Measurements from ENCODE around the gene IL31. TPM values are rescaled to one million over a fixed set of nuclear protein-coding genes. Genes with fewer than 3 reads are reported as not detected.
A peak's percentile ranks its signal among the peaks of the same experiment; 100 is the strongest.

The IL31 gene
- polyA plus RNA-seq, 2 of the 4 experiments (the other 2 are of a cell fraction): not detected

DNA sequence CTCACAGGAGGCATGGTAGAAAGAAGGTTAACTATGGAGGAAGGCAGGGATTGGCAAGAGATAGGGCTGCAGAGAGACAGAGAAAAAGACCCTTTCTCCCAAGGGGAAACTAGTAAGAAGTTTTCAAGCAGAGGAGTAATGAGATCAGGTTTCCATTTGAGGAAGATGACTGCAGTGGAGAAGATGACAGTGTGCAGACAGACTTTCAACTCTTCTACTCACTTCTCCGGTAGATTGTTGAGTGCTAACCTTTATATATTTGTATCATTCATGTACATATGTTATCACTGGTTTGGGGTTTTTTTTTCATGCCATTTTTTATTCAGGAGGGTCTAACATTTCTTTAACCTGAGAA, 23.6 kb upstream of the IL31 start:
- ChIA-PET POLR2A (no interaction called here), CTCF (no interaction called here)
- FAIRE-seq: no peak
- 47% methylated on average over 1 of the region's 1 CpG for WGBS (ENCODE audit: missing lambda C conversion rate)
- H3K27ac ChIP-seq: no peak overlapping the region
- H3K9me3 ChIP-seq: 0 out of 3 replicates have a peak, but pooled peaks cover 9% of the 10 kb centered on the region
- DNase-seq (ENCODE audit: low read depth in 1 of 2, low spot score in 1 of 2): no peak
- no peak overlapping the region for H3K4me2 ChIP-seq
- H3K4me3 ChIP-seq: no peak overlapping the region
- ATAC-seq: no peak
- TF ChIP-seq, protein P1, sequence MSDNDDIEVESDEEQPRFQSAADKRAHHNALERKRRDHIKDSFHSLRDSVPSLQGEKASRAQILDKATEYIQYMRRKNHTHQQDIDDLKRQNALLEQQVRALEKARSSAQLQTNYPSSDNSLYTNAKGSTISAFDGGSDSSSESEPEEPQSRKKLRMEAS (IDR thresholded peaks at IDR 0.05): no peak
- TF ChIP-seq, protein P2, sequence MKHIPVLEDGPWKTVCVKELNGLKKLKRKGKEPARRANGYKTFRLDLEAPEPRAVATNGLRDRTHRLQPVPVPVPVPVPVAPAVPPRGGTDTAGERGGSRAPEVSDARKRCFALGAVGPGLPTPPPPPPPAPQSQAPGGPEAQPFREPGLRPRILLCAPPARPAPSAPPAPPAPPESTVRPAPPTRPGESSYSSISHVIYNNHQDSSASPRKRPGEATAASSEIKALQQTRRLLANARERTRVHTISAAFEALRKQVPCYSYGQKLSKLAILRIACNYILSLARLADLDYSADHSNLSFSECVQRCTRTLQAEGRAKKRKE (CRISPR knock-in tag; IDR thresholded peaks at IDR 0.05; ENCODE audit: low read depth): no peak
- TF ChIP-seq RAD21 (conservative IDR thresholded peaks at IDR 0.05 in 1 of 2, IDR thresholded peaks at IDR 0.05 in 1 of 2) (no peak), SMC3 (IDR thresholded peaks at IDR 0.05) (no peak), TP53 (CRISPR knock-in tag; IDR thresholded peaks at IDR 0.05) (no peak), PHF8 (IDR thresholded peaks at IDR 0.05; ENCODE audit: borderline replicate concordance, low read depth) (no peak), HEYL (CRISPR knock-in tag; IDR thresholded peaks at IDR 0.05) (no peak), ZSCAN20 (CRISPR knock-in tag; IDR thresholded peaks at IDR 0.05) (no peak)
- TF ChIP-seq, protein P3, sequence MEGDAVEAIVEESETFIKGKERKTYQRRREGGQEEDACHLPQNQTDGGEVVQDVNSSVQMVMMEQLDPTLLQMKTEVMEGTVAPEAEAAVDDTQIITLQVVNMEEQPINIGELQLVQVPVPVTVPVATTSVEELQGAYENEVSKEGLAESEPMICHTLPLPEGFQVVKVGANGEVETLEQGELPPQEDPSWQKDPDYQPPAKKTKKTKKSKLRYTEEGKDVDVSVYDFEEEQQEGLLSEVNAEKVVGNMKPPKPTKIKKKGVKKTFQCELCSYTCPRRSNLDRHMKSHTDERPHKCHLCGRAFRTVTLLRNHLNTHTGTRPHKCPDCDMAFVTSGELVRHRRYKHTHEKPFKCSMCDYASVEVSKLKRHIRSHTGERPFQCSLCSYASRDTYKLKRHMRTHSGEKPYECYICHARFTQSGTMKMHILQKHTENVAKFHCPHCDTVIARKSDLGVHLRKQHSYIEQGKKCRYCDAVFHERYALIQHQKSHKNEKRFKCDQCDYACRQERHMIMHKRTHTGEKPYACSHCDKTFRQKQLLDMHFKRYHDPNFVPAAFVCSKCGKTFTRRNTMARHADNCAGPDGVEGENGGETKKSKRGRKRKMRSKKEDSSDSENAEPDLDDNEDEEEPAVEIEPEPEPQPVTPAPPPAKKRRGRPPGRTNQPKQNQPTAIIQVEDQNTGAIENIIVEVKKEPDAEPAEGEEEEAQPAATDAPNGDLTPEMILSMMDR (IDR thresholded peaks at IDR 0.05): no peak
- peaks cover 5% of the 10 kb centered on the region; the same call in 1 of the 3 replicates for H3K4me1 ChIP-seq

DNA sequence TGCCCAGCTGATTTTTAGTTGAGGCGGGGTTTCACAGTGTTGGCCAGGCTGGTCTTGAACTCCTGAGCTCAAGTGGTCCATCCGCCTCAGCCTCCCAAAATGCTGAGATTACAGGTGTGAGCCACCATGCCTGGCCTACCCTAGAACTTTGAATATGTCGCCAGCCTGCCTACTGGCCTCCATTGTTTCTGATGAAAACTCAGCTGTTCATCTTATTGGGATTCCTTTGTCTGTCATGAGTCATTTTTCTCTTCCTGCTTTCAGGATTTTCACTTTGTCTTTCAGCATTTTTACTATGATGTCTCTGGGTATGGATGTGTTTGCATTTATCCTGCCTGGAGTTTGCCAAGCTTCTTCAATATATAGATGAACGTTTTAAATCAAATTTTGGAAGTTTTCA, 21.4 kb upstream of the IL31 start:
- DNase-seq (ENCODE audit: low read depth in 1 of 2, low spot score in 1 of 2) (no peak), FAIRE-seq (no peak), ATAC-seq (no peak)
- CTCF ChIA-PET: interaction anchor here (1.1 to 10.5 kb wide), 5 partner anchors 14 to 141 kb away, joined by 3 to 117 read pairs (median 3); no protein-coding TSS in a partner anchor
- H3K4me3 ChIP-seq: no peak overlapping the region
- TF ChIP-seq CBX2 (IDR thresholded peaks at IDR 0.05; ENCODE audit: borderline replicate concordance, low read depth) (no peak), FOSL2 (IDR thresholded peaks at IDR 0.05) (no peak), FOSL2 (CRISPR knock-in tag; IDR thresholded peaks at IDR 0.05) (peak; percentile 27; the same call in 1 of the 2 replicates)
- no peak overlapping the region for H3K4me2 ChIP-seq
- H3K4me1 ChIP-seq: peaks cover 5% of the 10 kb centered on the region; the same call in 1 of the 3 replicates
- WGBS (ENCODE audit: missing lambda C conversion rate): 39% methylated on average over 4 of the region's 4 CpGs
- POLR2A ChIA-PET: no interaction called here
- no peak overlapping the region for H3K27ac ChIP-seq
- 0 out of 3 replicates have a peak, but pooled peaks cover 9% of the 10 kb centered on the region for H3K9me3 ChIP-seq

DNA sequence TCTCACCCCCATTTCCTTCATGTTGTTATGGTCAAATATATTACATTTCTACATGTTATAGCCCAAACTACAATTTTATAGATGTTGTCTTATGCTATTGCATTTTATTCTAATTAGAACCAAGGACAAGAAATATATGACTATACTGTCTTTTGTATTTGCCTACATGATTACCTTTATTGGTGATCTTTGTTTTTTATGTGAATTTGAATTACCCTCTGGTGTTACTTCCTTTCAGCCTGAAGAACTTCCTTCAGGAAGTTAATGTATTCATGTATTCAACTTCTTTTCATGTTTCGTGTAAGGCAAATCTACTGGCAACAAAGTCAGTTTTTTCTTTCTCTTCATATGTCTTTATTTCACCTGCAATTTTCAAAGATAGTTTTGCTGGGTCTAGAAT, 20.8 kb upstream of the IL31 start:
- ATAC-seq (no peak), FAIRE-seq (no peak), DNase-seq (ENCODE audit: low read depth in 1 of 2, low spot score in 1 of 2) (no peak)
- no peak overlapping the region for H3K27ac ChIP-seq
- TF ChIP-seq JUN (IDR thresholded peaks at IDR 0.05) (no peak), NPAS2 (CRISPR knock-in tag; IDR thresholded peaks at IDR 0.05; ENCODE audit: borderline replicate concordance) (no peak), NR3C1 (IDR thresholded peaks at IDR 0.05) (no peak)
- no peak overlapping the region for H3K4me2 ChIP-seq
- WGBS (ENCODE audit: missing lambda C conversion rate): 26% methylated on average over 1 of the region's 1 CpG
- H3K4me3 ChIP-seq: no peak overlapping the region
- ChIA-PET CTCF (interaction anchor here (1.3 to 10.5 kb wide), 4 partner anchors 66 to 141 kb away, joined by 3 to 117 read pairs (median 6); no protein-coding TSS in a partner anchor), POLR2A (no interaction called here)
- peaks cover 5% of the 10 kb centered on the region; the same call in 1 of the 3 replicates for H3K4me1 ChIP-seq
- H3K9me3 ChIP-seq: 0 out of 3 replicates have a peak, but pooled peaks cover 9% of the 10 kb centered on the region

DNA sequence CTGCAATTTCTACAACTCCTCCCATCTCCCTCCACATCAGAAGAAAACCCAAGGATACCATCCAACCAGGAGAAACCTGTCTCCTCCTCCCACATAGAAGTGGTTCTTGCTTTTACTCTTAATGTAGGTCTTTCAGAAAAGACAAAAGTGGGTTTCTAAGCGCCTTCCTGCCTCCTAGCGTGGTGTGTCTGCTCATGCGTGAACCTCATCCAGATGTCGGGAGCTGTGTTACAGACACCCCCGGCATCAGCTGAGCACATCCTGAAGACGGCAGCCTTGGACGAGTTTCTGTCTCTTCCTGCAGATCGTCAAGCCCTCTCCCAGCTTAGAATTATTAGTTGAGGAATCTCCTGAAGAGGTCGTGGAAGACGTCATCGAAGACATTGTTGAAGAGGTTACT, 18.4 kb upstream of the IL31 start:
- 88% methylated on average over 11 of the region's 11 CpGs for WGBS (ENCODE audit: missing lambda C conversion rate)
- TF ChIP-seq, protein P4, sequence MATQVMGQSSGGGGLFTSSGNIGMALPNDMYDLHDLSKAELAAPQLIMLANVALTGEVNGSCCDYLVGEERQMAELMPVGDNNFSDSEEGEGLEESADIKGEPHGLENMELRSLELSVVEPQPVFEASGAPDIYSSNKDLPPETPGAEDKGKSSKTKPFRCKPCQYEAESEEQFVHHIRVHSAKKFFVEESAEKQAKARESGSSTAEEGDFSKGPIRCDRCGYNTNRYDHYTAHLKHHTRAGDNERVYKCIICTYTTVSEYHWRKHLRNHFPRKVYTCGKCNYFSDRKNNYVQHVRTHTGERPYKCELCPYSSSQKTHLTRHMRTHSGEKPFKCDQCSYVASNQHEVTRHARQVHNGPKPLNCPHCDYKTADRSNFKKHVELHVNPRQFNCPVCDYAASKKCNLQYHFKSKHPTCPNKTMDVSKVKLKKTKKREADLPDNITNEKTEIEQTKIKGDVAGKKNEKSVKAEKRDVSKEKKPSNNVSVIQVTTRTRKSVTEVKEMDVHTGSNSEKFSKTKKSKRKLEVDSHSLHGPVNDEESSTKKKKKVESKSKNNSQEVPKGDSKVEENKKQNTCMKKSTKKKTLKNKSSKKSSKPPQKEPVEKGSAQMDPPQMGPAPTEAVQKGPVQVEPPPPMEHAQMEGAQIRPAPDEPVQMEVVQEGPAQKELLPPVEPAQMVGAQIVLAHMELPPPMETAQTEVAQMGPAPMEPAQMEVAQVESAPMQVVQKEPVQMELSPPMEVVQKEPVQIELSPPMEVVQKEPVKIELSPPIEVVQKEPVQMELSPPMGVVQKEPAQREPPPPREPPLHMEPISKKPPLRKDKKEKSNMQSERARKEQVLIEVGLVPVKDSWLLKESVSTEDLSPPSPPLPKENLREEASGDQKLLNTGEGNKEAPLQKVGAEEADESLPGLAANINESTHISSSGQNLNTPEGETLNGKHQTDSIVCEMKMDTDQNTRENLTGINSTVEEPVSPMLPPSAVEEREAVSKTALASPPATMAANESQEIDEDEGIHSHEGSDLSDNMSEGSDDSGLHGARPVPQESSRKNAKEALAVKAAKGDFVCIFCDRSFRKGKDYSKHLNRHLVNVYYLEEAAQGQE (IDR thresholded peaks at IDR 0.05): no peak
- TF ChIP-seq SREBF2 (IDR thresholded peaks at IDR 0.05): no peak
- ChIA-PET POLR2A (no interaction called here), CTCF (interaction anchor here (1.8 to 10.5 kb wide), 4 partner anchors 9 to 138 kb away, joined by 5 to 117 read pairs (median 28); no protein-coding TSS in a partner anchor)
- Histone ChIP-seq H3K4me2 (no peak overlapping the region), H3K4me3 (no peak overlapping the region), H3K27ac (no peak overlapping the region), H3K4me1 (no peaks in the 10 kb centered on the region), H3K9me3 (0 out of 3 replicates have a peak, but pooled peaks cover 9% of the 10 kb centered on the region)
- DNase-seq (ENCODE audit: low read depth in 1 of 2, low spot score in 1 of 2) (no peak), ATAC-seq (no peak), FAIRE-seq (no peak)
